ENCODE measurements around the gene ACACB. TPM values are rescaled to one million over a fixed set of nuclear protein-coding genes. Genes with fewer than 3 reads are reported as not detected.

Gene ACACB
- total and polyA plus RNA-seq, 12 donors, result 12.8 to 241 (median 107) TPM

- WGBS, 2 donors, result 62 to 80% methylated on average over 2 of the region's 2 CpGs
- TF ChIP-seq, protein P1, sequence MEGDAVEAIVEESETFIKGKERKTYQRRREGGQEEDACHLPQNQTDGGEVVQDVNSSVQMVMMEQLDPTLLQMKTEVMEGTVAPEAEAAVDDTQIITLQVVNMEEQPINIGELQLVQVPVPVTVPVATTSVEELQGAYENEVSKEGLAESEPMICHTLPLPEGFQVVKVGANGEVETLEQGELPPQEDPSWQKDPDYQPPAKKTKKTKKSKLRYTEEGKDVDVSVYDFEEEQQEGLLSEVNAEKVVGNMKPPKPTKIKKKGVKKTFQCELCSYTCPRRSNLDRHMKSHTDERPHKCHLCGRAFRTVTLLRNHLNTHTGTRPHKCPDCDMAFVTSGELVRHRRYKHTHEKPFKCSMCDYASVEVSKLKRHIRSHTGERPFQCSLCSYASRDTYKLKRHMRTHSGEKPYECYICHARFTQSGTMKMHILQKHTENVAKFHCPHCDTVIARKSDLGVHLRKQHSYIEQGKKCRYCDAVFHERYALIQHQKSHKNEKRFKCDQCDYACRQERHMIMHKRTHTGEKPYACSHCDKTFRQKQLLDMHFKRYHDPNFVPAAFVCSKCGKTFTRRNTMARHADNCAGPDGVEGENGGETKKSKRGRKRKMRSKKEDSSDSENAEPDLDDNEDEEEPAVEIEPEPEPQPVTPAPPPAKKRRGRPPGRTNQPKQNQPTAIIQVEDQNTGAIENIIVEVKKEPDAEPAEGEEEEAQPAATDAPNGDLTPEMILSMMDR (IDR thresholded peaks at IDR 0.05), result no peak
- DNase-seq (no peak), ATAC-seq (no peak)
- intact Hi-C loops (cut with DNase I), result loop anchor here in 1 of 10 donors (10.0 kb wide), 1 partner anchor 55 kb away; no protein-coding TSS in a partner anchor
- Histone ChIP-seq H3K36me3 (peaks cover 0 to 100% (median 88%) of the 10 kb centered on the region in 9 donors), H3K4me1 (peaks cover 0 to 14% (median 0%) of the 10 kb centered on the region in 9 donors), H3K27ac (no peak overlapping the region), H3K9me3 (no peaks in the 10 kb centered on the region), H3K27me3 (no peaks in the 10 kb centered on the region), H3K4me3 (no peak overlapping the region)
Measured at GRCh38 chr12:109230193-109230592, 113.8 kb downstream of the ACACB start.

DNA sequence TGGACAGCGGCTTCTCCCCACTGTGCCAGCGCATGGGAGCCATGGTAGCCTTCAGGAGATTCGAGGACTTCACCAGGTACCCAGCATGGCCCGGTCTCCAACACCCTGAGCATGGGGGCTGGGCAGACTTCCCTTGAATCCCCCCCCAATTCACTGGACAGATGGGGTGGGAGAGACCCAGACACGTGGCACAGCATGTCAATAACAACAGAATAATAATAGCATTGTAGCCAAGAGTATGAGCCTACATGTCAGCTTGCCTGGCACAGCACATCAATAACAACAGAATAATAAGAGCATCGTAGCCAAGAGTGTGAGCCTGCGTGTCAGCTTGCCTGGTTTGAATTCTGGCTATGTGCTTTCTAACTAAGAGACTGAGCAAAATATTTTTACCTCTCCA is 116.3 kb downstream of the ACACB start:
- 90 to 91% methylated on average over 7 of the region's 7 CpGs for WGBS, 2 donors
- no peak for ATAC-seq
- Histone ChIP-seq H3K27me3 (no peaks in the 10 kb centered on the region), H3K27ac (no peak overlapping the region), H3K36me3 (peaks cover under 1 to 100% (median 90%) of the 10 kb centered on the region in 9 donors), H3K9me3 (no peaks in the 10 kb centered on the region), H3K4me3 (no peak overlapping the region), H3K4me1 (peaks cover 0 to 3% (median 0%) of the 10 kb centered on the region in 9 donors)
- TF ChIP-seq, protein P1 (IDR thresholded peaks at IDR 0.05), result no peak
- no peak for DNase-seq
- intact Hi-C loops (cut with DNase I), result loop anchor here in 1 of 10 donors (10.0 kb wide), 1 partner anchor 58 kb away; no protein-coding TSS in a partner anchor

DNA sequence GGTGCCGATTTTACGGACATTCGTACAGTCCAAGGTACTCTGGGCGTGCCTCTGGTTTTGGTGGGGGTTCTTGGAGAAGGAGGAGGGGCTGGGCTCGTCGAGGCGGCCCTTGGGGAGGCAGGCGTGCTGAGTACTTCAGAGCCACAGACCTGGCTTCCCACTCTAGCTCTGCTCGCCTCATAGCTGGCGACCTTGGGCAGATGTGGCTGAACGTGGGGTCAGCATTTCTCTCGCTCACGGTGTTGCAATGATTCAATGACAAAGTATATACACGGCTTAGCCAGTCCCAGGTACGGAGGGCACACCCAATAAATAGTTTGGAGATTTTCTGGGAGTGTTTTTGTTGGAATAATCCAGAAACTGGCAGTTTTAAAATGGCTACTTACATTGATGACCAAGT is 117.6 kb downstream of the ACACB start:
- WGBS, 2 donors, result 80 to 84% methylated on average over 15 of the region's 15 CpGs
- H3K4me3 ChIP-seq, result no peak overlapping the region
- no peak overlapping the region for H3K27ac ChIP-seq
- no peaks in the 10 kb centered on the region for H3K27me3 ChIP-seq
- peak in 1 of 8 donors; percentile 9 for ATAC-seq
- peaks cover 0 to 3% (median 0%) of the 10 kb centered on the region in 9 donors for H3K4me1 ChIP-seq
- intact Hi-C loops (cut with DNase I), result loop anchor here in 1 of 10 donors (10.0 kb wide), 1 partner anchor 59 kb away; no protein-coding TSS in a partner anchor
- H3K36me3 ChIP-seq, result peaks cover 3 to 100% (median 87%) of the 10 kb centered on the region in 9 donors
- no peak for DNase-seq
- TF ChIP-seq, protein P1 (IDR thresholded peaks at IDR 0.05), result no peak
- H3K9me3 ChIP-seq, result no peaks in the 10 kb centered on the region

GRCh38 chr12:109236257-109236656 is 119.9 kb downstream of the ACACB start:
- WGBS, 2 donors, result 85% methylated on average over 6 of the region's 6 CpGs

More at GRCh38 chr12:109236257-109236656, 119.9 kb downstream of the ACACB start:
- H3K27me3 ChIP-seq, result no peaks in the 10 kb centered on the region
- no peak overlapping the region for H3K4me3 ChIP-seq
- ATAC-seq (no peak), DNase-seq (no peak)
- no peaks in the 10 kb centered on the region for H3K9me3 ChIP-seq
- intact Hi-C loops (cut with DNase I), result loop anchor here in 2 of 10 donors (5.0 to 10.0 kb wide), 2 partner anchors 54 to 61 kb away; no protein-coding TSS in a partner anchor
- TF ChIP-seq, protein P1 (IDR thresholded peaks at IDR 0.05), result no peak
- peaks cover 8 to 100% (median 87%) of the 10 kb centered on the region in 9 donors for H3K36me3 ChIP-seq
- H3K4me1 ChIP-seq, result no peaks in the 10 kb centered on the region
- no peak overlapping the region for H3K27ac ChIP-seq

Data from heart right ventricle (tissue), 16 donors.